ENCODE data around the gene IQGAP2.

- TF ChIP-seq, protein P1, sequence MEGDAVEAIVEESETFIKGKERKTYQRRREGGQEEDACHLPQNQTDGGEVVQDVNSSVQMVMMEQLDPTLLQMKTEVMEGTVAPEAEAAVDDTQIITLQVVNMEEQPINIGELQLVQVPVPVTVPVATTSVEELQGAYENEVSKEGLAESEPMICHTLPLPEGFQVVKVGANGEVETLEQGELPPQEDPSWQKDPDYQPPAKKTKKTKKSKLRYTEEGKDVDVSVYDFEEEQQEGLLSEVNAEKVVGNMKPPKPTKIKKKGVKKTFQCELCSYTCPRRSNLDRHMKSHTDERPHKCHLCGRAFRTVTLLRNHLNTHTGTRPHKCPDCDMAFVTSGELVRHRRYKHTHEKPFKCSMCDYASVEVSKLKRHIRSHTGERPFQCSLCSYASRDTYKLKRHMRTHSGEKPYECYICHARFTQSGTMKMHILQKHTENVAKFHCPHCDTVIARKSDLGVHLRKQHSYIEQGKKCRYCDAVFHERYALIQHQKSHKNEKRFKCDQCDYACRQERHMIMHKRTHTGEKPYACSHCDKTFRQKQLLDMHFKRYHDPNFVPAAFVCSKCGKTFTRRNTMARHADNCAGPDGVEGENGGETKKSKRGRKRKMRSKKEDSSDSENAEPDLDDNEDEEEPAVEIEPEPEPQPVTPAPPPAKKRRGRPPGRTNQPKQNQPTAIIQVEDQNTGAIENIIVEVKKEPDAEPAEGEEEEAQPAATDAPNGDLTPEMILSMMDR (tag by site-specific recombination; IDR thresholded peaks at IDR 0.05) = no peak
- TF ChIP-seq ZNF280C (tag by site-specific recombination; IDR thresholded peaks at IDR 0.05) (no peak), REPIN1 (tag by site-specific recombination; IDR thresholded peaks at IDR 0.05; ENCODE audit: low read depth) (no peak), WT1 (tag by site-specific recombination; IDR thresholded peaks at IDR 0.05) (no peak), ZBTB10 (tag by site-specific recombination; IDR thresholded peaks at IDR 0.05) (no peak), FEZF1 (tag by site-specific recombination; IDR thresholded peaks at IDR 0.05) (no peak), ZNF335 (tag by site-specific recombination; conservative IDR thresholded peaks at IDR 0.05) (no peak), RBAK (tag by site-specific recombination; IDR thresholded peaks at IDR 0.05) (no peak)
- TF ChIP-seq, protein P2, sequence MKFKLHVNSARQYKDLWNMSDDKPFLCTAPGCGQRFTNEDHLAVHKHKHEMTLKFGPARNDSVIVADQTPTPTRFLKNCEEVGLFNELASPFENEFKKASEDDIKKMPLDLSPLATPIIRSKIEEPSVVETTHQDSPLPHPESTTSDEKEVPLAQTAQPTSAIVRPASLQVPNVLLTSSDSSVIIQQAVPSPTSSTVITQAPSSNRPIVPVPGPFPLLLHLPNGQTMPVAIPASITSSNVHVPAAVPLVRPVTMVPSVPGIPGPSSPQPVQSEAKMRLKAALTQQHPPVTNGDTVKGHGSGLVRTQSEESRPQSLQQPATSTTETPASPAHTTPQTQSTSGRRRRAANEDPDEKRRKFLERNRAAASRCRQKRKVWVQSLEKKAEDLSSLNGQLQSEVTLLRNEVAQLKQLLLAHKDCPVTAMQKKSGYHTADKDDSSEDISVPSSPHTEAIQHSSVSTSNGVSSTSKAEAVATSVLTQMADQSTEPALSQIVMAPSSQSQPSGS (tag by site-specific recombination; IDR thresholded peaks at IDR 0.05; ENCODE audit: low read depth) = no peak
- TF ChIP-seq, protein P3, sequence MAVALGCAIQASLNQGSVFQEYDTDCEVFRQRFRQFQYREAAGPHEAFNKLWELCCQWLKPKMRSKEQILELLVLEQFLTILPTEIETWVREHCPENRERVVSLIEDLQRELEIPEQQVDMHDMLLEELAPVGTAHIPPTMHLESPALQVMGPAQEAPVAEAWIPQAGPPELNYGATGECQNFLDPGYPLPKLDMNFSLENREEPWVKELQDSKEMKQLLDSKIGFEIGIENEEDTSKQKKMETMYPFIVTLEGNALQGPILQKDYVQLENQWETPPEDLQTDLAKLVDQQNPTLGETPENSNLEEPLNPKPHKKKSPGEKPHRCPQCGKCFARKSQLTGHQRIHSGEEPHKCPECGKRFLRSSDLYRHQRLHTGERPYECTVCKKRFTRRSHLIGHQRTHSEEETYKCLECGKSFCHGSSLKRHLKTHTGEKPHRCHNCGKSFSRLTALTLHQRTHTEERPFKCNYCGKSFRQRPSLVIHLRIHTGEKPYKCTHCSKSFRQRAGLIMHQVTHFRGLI (tag by site-specific recombination; IDR thresholded peaks at IDR 0.05) = no peak
These were observed 254.0 kb downstream of the IQGAP2 start for GRCh38 chr5:76657091-76657490.

Data from HEK293 (cell line).